Activated CD4-positive, alpha-beta T cell treated with anti-CD3 and anti-CD28 coated beads for 36 hours (primary cell): ENCODE measurements around the gene TTLL7. TPM values are rescaled to one million over a fixed set of nuclear protein-coding genes. Genes with fewer than 3 reads are reported as not detected.
A peak's percentile ranks its signal among the peaks of the same experiment; 100 is the strongest.

Experiments
- ATAC-seq: fragments of 200-7000 bp; cut with Tn5 transposase; one replicate; pipeline ENCODE4 v1.10.0; 2021; ENCODE audit warnings: mild to moderate bottlenecking, moderate library complexity
- CTCF ChIA-PET: fragments of 350-600 bp; sonication (Branson Sonifier 250); formaldehyde crosslinking; loops from one replicate; lab custom pipeline; 2021; ENCODE audit warnings: antibody characterized with exemption; lab: Charles Lee
- POLR2A ChIA-PET: fragments of 350-600 bp; sonication (Branson Sonifier 250); formaldehyde crosslinking; loops from one replicate; lab custom pipeline; 2021; ENCODE audit warnings: antibody characterized with exemption, inconsistent platforms; lab: Charles Lee
- DNase-seq: peaks from one replicate; pipeline ENCODE4 v3.0.0-alpha.2; 2020
- H3K27ac Mint-ChIP-seq: one replicate; pipeline ENCODE4 v1.8.0; 2021; ENCODE audit warnings: mixed read lengths
- H3K27me3 Mint-ChIP-seq: one replicate; pipeline ENCODE4 v1.8.0; 2021; ENCODE audit warnings: mixed read lengths
- H3K36me3 Mint-ChIP-seq: one replicate; pipeline ENCODE4 v1.8.0; 2021; ENCODE audit warnings: low read depth, mixed read lengths
- H3K4me1 Mint-ChIP-seq: one replicate; pipeline ENCODE4 v1.8.0; 2021; ENCODE audit warnings: mixed read lengths
- H3K4me3 Mint-ChIP-seq: one replicate; pipeline ENCODE4 v1.8.0; 2021; ENCODE audit warnings: mild to moderate bottlenecking, moderate library complexity, mixed read lengths
- H3K9me3 Mint-ChIP-seq: one replicate; pipeline ENCODE4 v1.8.0; 2021; ENCODE audit warnings: low read depth, mixed read lengths
- intact Hi-C, 2 experiments: fragments of 100-400 bp; cut with DNase I in 1 of 2; cut with micrococcal nuclease in 1 of 2; formaldehyde crosslinking; loops; one replicate each; pipeline versions ENCODE4 v1.14.2 to v1.15.1; 2022 to 2024; cut with DNase I, micrococcal nuclease
- total RNA-seq, 2 experiments: library from RNA; stranded (reverse); gene quantifications; one replicate each; pipeline ENCODE4 v1.2.3, GENCODE V29; 2021

Gene TTLL7
- total RNA-seq, 2 experiments from 2014 or later: 1.4 to 2.6 TPM

DNA sequence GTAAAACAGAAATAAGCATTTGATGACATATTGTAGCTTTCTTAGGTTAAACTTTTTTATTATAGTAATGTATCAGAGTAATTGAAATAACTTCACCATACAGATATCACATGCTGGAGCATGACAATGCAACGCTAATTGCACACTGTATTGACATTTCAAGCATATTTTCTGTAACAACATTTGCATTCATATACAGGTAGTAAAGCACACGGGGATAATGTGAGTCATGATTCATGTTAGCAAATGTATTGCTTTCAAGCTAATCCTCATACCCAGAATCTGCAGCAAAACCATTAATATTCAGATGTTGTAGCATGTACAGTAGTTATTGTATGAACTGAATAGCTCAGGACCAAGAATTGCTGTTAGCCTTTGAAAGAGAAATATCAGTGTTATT lies 133.9 kb downstream of the TTLL7 start:
- POLR2A ChIA-PET: interaction anchor here (0.7 kb wide), 1 partner anchor 280 kb away, joined by 3 read pairs; no protein-coding TSS in a partner anchor
- intact Hi-C loops: no loop called here
- DNase-seq (no peak), ATAC-seq (no peak)
- CTCF ChIA-PET: no interaction called here
- Mint-ChIP-seq H3K4me1 (peaks cover 10% of the 10 kb centered on the region), H3K4me3 (no peak overlapping the region), H3K27ac (no peak overlapping the region), H3K9me3 (no peaks in the 10 kb centered on the region), H3K27me3 (peaks cover 2% of the 10 kb centered on the region), H3K36me3 (no peaks in the 10 kb centered on the region)

- intact Hi-C loops: loop anchor here in 1 of 2 experiments (2.0 kb wide), 1 partner anchor 1086 kb away; no protein-coding TSS in a partner anchor
- H3K9me3 Mint-ChIP-seq: no peaks in the 10 kb centered on the region
- no peaks in the 10 kb centered on the region for H3K36me3 Mint-ChIP-seq
- peak overlapping the region; percentile 72 for H3K27ac Mint-ChIP-seq
- H3K27me3 Mint-ChIP-seq: peaks cover 2% of the 10 kb centered on the region
- CTCF ChIA-PET: interaction anchor here (0.7 to 1.8 kb wide), 4 partner anchors 10 to 32 kb away, joined by 3 to 9 read pairs (median 4); no protein-coding TSS in a partner anchor
- ATAC-seq: peak; percentile 91
- peak overlapping the region; percentile 71 for H3K4me3 Mint-ChIP-seq
- POLR2A ChIA-PET: no interaction called here
- peaks cover 16% of the 10 kb centered on the region for H3K4me1 Mint-ChIP-seq
- DNase-seq: peak; percentile 87
Measured at GRCh38 chr1:83860490-83861221, 138.3 kb downstream of the TTLL7 start.

DNA sequence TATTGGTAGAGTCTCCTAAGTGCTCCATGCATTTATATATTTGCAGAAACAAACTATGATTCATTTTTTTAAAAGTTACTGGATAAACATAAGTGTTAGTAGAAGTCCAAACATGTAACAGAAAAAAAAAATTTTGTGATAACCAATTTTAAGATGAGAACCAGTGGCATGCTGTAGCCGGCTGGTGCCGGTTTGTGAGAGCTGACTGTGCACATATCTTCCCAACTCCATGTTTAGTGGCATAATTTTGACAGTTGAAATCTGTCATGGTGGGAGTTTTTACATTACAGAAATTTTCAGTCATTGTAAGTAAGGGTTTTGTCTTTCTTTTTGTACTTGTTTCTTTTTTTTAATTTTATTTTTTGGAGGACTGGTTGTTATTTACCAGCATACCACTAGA lies 141.2 kb downstream of the TTLL7 start:
- H3K4me1 Mint-ChIP-seq: peaks cover 16% of the 10 kb centered on the region
- DNase-seq (no peak), ATAC-seq (no peak)
- H3K9me3 Mint-ChIP-seq: no peaks in the 10 kb centered on the region
- CTCF ChIA-PET: no interaction called here
- intact Hi-C loops: no loop called here
- POLR2A ChIA-PET: no interaction called here
- H3K4me3 Mint-ChIP-seq: no peak overlapping the region
- no peak overlapping the region for H3K27ac Mint-ChIP-seq
- peaks cover 2% of the 10 kb centered on the region for H3K27me3 Mint-ChIP-seq
- H3K36me3 Mint-ChIP-seq: no peaks in the 10 kb centered on the region

DNA sequence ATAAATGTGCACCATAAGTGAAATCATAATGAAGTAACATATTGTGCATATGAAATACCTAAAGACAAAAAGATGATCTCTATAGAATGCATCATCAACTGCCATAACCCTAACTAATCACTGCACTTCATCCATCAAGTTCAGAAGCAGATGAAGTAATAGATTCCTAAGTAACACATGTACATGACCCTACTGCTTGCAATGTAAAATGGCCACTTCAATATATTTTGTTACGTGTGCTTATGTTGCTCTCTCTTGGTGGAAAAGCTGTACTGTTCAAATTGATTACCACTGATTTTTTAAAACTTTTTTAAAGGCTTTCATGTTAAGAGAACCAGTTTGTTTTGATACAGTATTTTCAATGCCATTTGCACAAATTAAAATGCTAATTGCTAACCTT lies 141.8 kb downstream of the TTLL7 start:
- intact Hi-C loops: no loop called here
- Mint-ChIP-seq H3K4me1 (peaks cover 16% of the 10 kb centered on the region), H3K27me3 (peaks cover 2% of the 10 kb centered on the region), H3K27ac (no peak overlapping the region), H3K4me3 (no peak overlapping the region), H3K36me3 (no peaks in the 10 kb centered on the region), H3K9me3 (no peaks in the 10 kb centered on the region)
- ChIA-PET POLR2A (no interaction called here), CTCF (no interaction called here)
- DNase-seq: no peak
- ATAC-seq: no peak

DNA sequence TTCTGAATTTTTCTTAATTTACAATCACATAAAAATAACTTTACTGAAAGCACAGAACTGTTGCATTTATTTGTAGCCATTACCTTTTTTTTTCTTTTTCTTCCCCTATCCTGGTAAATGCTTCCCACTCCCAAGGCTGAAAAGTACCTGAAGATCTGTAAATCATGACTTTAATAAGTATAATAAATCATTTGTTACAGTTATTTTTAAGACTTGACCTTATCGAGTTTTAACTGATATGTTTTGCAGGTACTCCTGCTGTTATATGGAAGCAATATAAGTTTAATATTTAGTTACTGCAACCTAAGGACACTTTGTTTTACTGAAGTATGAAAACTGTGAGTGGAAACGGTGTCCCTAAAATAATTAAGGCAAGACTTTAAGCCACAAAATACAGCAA lies 142.6 kb downstream of the TTLL7 start:
- Mint-ChIP-seq H3K27me3 (peaks cover 2% of the 10 kb centered on the region), H3K36me3 (no peaks in the 10 kb centered on the region), H3K4me3 (no peak overlapping the region), H3K27ac (no peak overlapping the region), H3K9me3 (no peaks in the 10 kb centered on the region), H3K4me1 (peaks cover 15% of the 10 kb centered on the region)
- ChIA-PET POLR2A (no interaction called here), CTCF (no interaction called here)
- ATAC-seq: no peak
- DNase-seq: no peak
- intact Hi-C loops: no loop called here

GRCh38 chr1:83854456-83854855 lies 144.5 kb downstream of the TTLL7 start:
- H3K27ac Mint-ChIP-seq: no peak overlapping the region
- POLR2A ChIA-PET: no interaction called here
- intact Hi-C loops: no loop called here
- DNase-seq: peak; percentile 5
- no peaks in the 10 kb centered on the region for H3K9me3 Mint-ChIP-seq
- no peaks in the 10 kb centered on the region for H3K27me3 Mint-ChIP-seq
- CTCF ChIA-PET: interaction anchor here (0.6 kb wide), 2 partner anchors 833 to 1108 kb away, joined by 3 read pairs; no protein-coding TSS in a partner anchor
- no peak overlapping the region for H3K4me3 Mint-ChIP-seq
- H3K36me3 Mint-ChIP-seq: no peaks in the 10 kb centered on the region
- peaks cover 13% of the 10 kb centered on the region for H3K4me1 Mint-ChIP-seq
- no peak for ATAC-seq

GRCh38 chr1:83850834-83851233 lies 148.1 kb downstream of the TTLL7 start:
- Mint-ChIP-seq H3K4me1 (peaks cover 11% of the 10 kb centered on the region), H3K4me3 (no peak overlapping the region), H3K36me3 (no peaks in the 10 kb centered on the region), H3K9me3 (no peaks in the 10 kb centered on the region), H3K27ac (no peak overlapping the region), H3K27me3 (no peaks in the 10 kb centered on the region)
- intact Hi-C loops: no loop called here
- ChIA-PET POLR2A (no interaction called here), CTCF (interaction anchor here (0.7 to 0.9 kb wide), 2 partner anchors 10 to 874 kb away, joined by 3 to 6 read pairs; no protein-coding TSS in a partner anchor)
- DNase-seq (no peak), ATAC-seq (no peak)

DNA sequence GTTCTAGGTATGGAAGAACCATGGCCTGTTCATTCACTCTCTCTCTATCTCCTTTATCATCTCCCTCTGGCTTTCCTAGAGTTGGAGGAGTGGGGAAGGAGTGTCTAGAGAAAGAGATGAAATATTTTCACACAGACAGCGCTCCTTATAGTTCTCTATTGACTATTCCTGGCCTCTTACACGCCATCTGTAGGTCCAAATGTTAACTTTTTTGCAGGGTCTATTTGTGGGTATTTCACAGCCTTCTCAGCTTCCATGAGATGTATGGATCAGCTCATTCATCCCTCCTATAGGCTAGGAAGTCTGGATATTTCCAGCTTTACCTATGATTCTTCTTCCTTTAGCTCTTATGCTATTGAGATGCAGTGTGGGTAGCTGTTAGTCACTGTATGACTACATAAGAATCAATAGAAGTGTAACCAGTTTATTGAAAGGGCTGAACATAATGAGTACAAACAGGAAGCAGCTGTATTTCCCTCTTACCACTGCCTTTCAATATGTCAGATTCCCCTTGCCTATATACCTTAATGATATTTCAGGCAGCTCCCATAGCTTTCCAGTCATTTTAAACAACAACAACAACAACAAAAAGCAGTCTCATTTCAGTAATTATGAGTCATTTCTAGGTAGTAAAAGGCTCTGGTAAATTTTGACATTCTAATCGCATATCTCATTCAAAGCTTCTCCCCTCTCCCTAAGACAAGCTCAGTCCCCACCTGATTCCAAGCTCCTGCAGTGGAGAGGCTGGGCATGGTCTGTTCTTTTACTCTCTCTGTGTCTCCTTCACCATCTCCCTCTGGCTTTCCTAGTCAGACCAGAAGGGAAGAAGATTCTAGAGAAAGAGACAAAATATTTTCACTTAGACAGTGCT lies 149.5 kb downstream of the TTLL7 start:
- POLR2A ChIA-PET: no interaction called here
- peak; percentile 85 for ATAC-seq
- CTCF ChIA-PET: interaction anchor here (1.4 to 2.6 kb wide), 3 partner anchors 10 to 30 kb away, joined by 6 to 11 read pairs (median 9); no protein-coding TSS in a partner anchor
- no peak for DNase-seq
- no peak overlapping the region for H3K27ac Mint-ChIP-seq
- no peaks in the 10 kb centered on the region for H3K9me3 Mint-ChIP-seq
- H3K36me3 Mint-ChIP-seq: no peaks in the 10 kb centered on the region
- no peak overlapping the region for H3K4me3 Mint-ChIP-seq
- H3K27me3 Mint-ChIP-seq: no peaks in the 10 kb centered on the region
- intact Hi-C loops: no loop called here
- peaks cover 11% of the 10 kb centered on the region for H3K4me1 Mint-ChIP-seq

GRCh38 chr1:83846138-83846537 lies 152.8 kb downstream of the TTLL7 start:
- POLR2A ChIA-PET: interaction anchor here (0.5 kb wide), 1 partner anchor 816 kb away, joined by 5 read pairs; no protein-coding TSS in a partner anchor
- no peak for DNase-seq
- intact Hi-C loops: no loop called here
- H3K9me3 Mint-ChIP-seq: no peaks in the 10 kb centered on the region
- H3K27me3 Mint-ChIP-seq: no peaks in the 10 kb centered on the region
- no peak overlapping the region for H3K27ac Mint-ChIP-seq
- H3K36me3 Mint-ChIP-seq: no peaks in the 10 kb centered on the region
- peaks cover 11% of the 10 kb centered on the region for H3K4me1 Mint-ChIP-seq
- H3K4me3 Mint-ChIP-seq: no peak overlapping the region
- no peak for ATAC-seq
- CTCF ChIA-PET: no interaction called here

- Mint-ChIP-seq H3K9me3 (no peaks in the 10 kb centered on the region), H3K36me3 (no peaks in the 10 kb centered on the region), H3K27me3 (no peaks in the 10 kb centered on the region), H3K4me3 (no peak overlapping the region), H3K4me1 (peaks cover 11% of the 10 kb centered on the region), H3K27ac (no peak overlapping the region)
- intact Hi-C loops: no loop called here
- no peak for DNase-seq
- CTCF ChIA-PET: interaction anchor here (0.7 kb wide), 1 partner anchor 150 kb away, joined by 4 read pairs; no protein-coding TSS in a partner anchor
- POLR2A ChIA-PET: interaction anchor here (0.7 kb wide), 1 partner anchor 234 kb away, joined by 3 read pairs; no protein-coding TSS in a partner anchor
- ATAC-seq: no peak
Measured at GRCh38 chr1:83845437-83846071, 153.4 kb downstream of the TTLL7 start.

DNA sequence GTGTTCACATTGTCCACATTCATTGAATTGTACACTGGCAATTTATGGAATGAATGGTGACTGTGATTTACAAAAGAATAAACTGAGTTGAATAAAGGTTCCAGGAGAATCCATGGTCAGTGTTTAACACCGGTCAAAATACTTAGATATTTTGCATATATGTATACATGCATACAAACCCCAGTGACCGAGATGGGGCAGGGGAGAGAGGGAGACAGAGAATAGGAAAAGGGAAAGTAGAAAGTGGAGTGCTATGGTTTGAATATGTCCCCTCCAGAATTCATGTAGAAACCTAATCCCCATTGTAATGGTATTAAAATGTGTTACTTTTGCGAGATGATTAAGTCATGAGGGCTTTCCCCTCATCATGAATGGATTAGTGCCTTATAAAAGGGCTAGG lies 154.4 kb downstream of the TTLL7 start:
- Mint-ChIP-seq H3K36me3 (no peaks in the 10 kb centered on the region), H3K27me3 (no peaks in the 10 kb centered on the region), H3K9me3 (no peaks in the 10 kb centered on the region), H3K4me1 (peaks cover 3% of the 10 kb centered on the region), H3K27ac (no peak overlapping the region), H3K4me3 (no peak overlapping the region)
- ATAC-seq (no peak), DNase-seq (no peak)
- CTCF ChIA-PET: interaction anchor here (0.7 kb wide), 1 partner anchor 149 kb away, joined by 4 read pairs; no protein-coding TSS in a partner anchor
- intact Hi-C loops: no loop called here
- POLR2A ChIA-PET: no interaction called here
